Measurements from ENCODE around the gene RSRC2. TPM values are rescaled to one million over a fixed set of nuclear protein-coding genes. Genes with fewer than 3 reads are reported as not detected.

The RSRC2 gene
- total RNA-seq, 1 experiment from 2014 or later, result 77.9 TPM

DNA sequence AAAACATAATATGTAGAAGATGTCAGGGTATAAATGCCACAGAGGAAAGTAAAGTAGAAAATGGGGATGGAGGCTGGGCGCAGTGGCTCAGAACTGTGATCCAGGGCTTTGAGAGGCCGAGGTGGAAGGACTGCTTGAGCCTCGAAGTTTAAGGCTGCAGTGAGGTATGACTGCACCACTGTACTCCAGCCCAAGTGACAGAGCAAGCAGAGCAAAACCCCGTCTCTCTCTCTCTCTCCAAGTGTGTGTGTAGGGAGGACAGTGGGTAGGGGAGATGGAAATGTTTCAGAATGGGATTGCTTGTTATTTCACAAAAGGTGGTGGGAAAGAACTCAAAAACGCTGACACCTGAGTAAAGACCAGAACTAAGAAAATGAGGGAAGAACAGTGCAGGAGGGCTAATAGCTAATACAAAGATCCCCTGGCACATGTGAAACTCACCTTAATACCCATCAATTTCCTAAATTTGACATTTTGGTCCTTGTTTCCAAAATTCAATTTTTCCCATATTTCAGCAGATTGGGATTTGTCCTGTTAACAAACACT lies 20.3 kb downstream of the RSRC2 start:
- no peaks in the 10 kb centered on the region for H3K4me1 Mint-ChIP-seq (ENCODE audit: low read depth, unreplicated experiment)
- H3K27ac Mint-ChIP-seq (ENCODE audit: unreplicated experiment), result no peak overlapping the region
- TF ChIP-seq, protein P1, sequence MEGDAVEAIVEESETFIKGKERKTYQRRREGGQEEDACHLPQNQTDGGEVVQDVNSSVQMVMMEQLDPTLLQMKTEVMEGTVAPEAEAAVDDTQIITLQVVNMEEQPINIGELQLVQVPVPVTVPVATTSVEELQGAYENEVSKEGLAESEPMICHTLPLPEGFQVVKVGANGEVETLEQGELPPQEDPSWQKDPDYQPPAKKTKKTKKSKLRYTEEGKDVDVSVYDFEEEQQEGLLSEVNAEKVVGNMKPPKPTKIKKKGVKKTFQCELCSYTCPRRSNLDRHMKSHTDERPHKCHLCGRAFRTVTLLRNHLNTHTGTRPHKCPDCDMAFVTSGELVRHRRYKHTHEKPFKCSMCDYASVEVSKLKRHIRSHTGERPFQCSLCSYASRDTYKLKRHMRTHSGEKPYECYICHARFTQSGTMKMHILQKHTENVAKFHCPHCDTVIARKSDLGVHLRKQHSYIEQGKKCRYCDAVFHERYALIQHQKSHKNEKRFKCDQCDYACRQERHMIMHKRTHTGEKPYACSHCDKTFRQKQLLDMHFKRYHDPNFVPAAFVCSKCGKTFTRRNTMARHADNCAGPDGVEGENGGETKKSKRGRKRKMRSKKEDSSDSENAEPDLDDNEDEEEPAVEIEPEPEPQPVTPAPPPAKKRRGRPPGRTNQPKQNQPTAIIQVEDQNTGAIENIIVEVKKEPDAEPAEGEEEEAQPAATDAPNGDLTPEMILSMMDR (IDR thresholded peaks at IDR 0.05; ENCODE audit: insufficient read depth in 1 of 2, low read depth in 1 of 2, low read length in 1 of 2, severe bottlenecking in 1 of 2, unreplicated experiment in 1 of 2), result no peak
- no peaks in the 10 kb centered on the region for H3K9me3 Mint-ChIP-seq (ENCODE audit: unreplicated experiment)
- no TSS peak for BruUV-seq (replicated peaks)
- ChIA-PET POLR2A (no interaction called here), CTCF (no interaction called here)
- Histone ChIP-seq H3K9me3 (no peaks in the 10 kb centered on the region), H3K4me3 (ENCODE audit: low read depth, low read length) (no peak overlapping the region), H3K36me3 (ENCODE audit: control insufficient read depth, insufficient read depth, low read length) (peaks cover 2% of the 10 kb centered on the region), H3K4me1 (0 out of 2 replicates have a peak, but pooled peaks cover 3% of the 10 kb centered on the region), H3K27me3 (replicated peaks; ENCODE audit: control insufficient read depth, insufficient read depth, low read length) (no peaks in the 10 kb centered on the region)
- H3K4me3 Mint-ChIP-seq (ENCODE audit: unreplicated experiment), result no peak overlapping the region
- DNase-seq, result no peak
- H3K27me3 Mint-ChIP-seq (ENCODE audit: insufficient read depth, unreplicated experiment), result no peaks in the 10 kb centered on the region
- H3K36me3 Mint-ChIP-seq (ENCODE audit: insufficient read depth, unreplicated experiment), result peaks cover 98% of the 10 kb centered on the region
- intact Hi-C loops (cut with micrococcal nuclease; ENCODE audit: unreplicated experiment), result no loop called here

DNA sequence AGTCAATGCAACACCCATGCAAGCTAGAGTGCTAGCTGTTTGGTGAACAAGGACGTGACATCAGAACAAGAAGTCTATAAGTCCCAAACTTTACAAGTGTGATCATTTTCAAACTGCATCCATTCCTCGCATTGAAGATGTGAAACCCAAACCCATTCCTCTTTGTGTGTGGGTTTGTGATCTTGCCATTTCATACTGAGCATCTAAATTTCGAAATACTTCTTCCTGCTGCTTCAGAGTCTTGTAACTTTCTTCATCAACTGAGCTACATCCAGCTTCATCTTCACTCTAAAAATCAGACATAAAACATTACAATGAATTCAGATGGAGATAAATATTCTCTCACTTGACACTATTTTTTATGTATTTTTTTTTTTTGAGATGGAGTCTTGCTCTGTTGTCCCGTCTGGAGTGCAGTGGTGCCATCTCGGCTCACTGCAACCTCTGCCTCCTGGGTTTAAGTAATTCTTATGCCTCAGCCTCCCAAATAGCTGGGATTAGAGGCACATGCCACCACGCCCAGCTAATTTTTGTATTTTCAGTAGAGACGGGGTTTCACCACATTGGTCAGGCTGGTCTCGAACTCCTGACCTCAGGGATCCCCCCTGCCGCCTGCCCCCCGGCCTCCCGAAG lies 21.2 kb downstream of the RSRC2 start:
- Mint-ChIP-seq H3K4me1 (ENCODE audit: low read depth, unreplicated experiment) (peaks cover 6% of the 10 kb centered on the region), H3K36me3 (ENCODE audit: insufficient read depth, unreplicated experiment) (peaks cover 98% of the 10 kb centered on the region), H3K4me3 (ENCODE audit: unreplicated experiment) (no peak overlapping the region), H3K27ac (ENCODE audit: unreplicated experiment) (no peak overlapping the region), H3K9me3 (ENCODE audit: unreplicated experiment) (no peaks in the 10 kb centered on the region), H3K27me3 (ENCODE audit: insufficient read depth, unreplicated experiment) (no peaks in the 10 kb centered on the region)
- Histone ChIP-seq H3K27me3 (replicated peaks; ENCODE audit: control insufficient read depth, insufficient read depth, low read length) (no peaks in the 10 kb centered on the region), H3K4me3 (ENCODE audit: low read depth, low read length) (no peak overlapping the region), H3K9me3 (no peaks in the 10 kb centered on the region), H3K36me3 (ENCODE audit: control insufficient read depth, insufficient read depth, low read length) (peaks cover 2% of the 10 kb centered on the region), H3K4me1 (0 out of 2 replicates have a peak, but pooled peaks cover 8% of the 10 kb centered on the region)
- intact Hi-C loops (cut with micrococcal nuclease; ENCODE audit: unreplicated experiment), result no loop called here
- DNase-seq, result no peak
- TF ChIP-seq, protein P1 (IDR thresholded peaks at IDR 0.05; ENCODE audit: insufficient read depth in 1 of 2, low read depth in 1 of 2, low read length in 1 of 2, severe bottlenecking in 1 of 2, unreplicated experiment in 1 of 2), result no peak
- BruUV-seq (replicated peaks), result no TSS peak
- ChIA-PET CTCF (no interaction called here), POLR2A (interaction anchor here (0.7 kb wide), 1 partner anchor 21 kb away, joined by 4 read pairs; the partner anchor contains the start of gene RSRC2)

DNA sequence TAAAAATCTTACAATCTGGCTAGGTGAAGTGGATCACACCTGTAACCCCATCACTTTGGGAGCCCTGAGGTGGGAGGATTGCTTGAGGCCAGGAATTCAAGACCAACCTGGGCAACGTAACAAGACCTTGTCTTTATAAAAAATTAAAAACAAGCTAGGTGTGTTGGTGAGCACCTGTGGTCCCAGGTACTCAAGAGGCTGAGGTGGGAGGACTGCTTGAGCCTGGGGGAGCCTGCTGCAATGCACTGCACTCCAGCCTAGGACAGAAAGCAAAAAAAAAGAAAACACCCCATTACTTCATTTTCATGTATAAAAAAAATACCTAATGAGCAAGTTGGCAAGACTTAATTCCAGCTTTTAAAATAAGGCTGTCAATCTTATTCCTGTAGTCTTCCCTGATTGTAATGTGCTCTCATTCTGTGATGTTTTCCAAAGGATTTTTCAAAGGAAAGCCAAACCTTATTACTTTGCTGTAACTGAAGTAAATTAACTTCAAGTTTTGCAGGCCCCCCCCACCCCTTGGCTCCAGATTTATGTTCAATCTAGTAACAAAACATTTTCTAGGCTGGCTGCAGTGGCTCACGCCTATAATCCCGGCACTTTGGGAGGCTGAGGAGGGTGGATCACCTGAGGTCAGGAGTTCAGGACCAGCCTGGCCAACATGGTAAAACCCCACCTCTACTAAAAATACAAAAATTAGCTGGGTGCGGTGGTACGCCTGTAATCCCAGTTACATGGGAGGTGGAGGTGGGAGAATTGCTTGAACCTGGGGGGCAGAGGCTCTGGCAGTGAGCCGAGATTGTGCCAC lies 22.7 kb downstream of the RSRC2 start:
- no peak overlapping the region for H3K27ac Mint-ChIP-seq (ENCODE audit: unreplicated experiment)
- H3K4me3 Mint-ChIP-seq (ENCODE audit: unreplicated experiment), result no peak overlapping the region
- ChIA-PET POLR2A (interaction anchor here (0.8 kb wide), 1 partner anchor 104 kb away, joined by 3 read pairs; no protein-coding TSS in a partner anchor), CTCF (no interaction called here)
- H3K4me3 ChIP-seq (ENCODE audit: low read depth, low read length), result no peak overlapping the region
- BruUV-seq (replicated peaks), result no TSS peak
- DNase-seq, result no peak
- no peaks in the 10 kb centered on the region for H3K27me3 ChIP-seq (replicated peaks; ENCODE audit: control insufficient read depth, insufficient read depth, low read length)
- peaks cover 98% of the 10 kb centered on the region for H3K36me3 Mint-ChIP-seq (ENCODE audit: insufficient read depth, unreplicated experiment)
- H3K4me1 Mint-ChIP-seq (ENCODE audit: low read depth, unreplicated experiment), result peaks cover 6% of the 10 kb centered on the region
- TF ChIP-seq, protein P1 (IDR thresholded peaks at IDR 0.05; ENCODE audit: insufficient read depth in 1 of 2, low read depth in 1 of 2, low read length in 1 of 2, severe bottlenecking in 1 of 2, unreplicated experiment in 1 of 2), result no peak
- H3K9me3 ChIP-seq, result no peaks in the 10 kb centered on the region
- 0 out of 2 replicates have a peak, but pooled peaks cover 8% of the 10 kb centered on the region for H3K4me1 ChIP-seq
- no peaks in the 10 kb centered on the region for H3K27me3 Mint-ChIP-seq (ENCODE audit: insufficient read depth, unreplicated experiment)
- intact Hi-C loops (cut with micrococcal nuclease; ENCODE audit: unreplicated experiment), result no loop called here
- no peaks in the 10 kb centered on the region for H3K9me3 Mint-ChIP-seq (ENCODE audit: unreplicated experiment)
- peaks cover 2% of the 10 kb centered on the region; the same call in 1 of the 2 replicates for H3K36me3 ChIP-seq (ENCODE audit: control insufficient read depth, insufficient read depth, low read length)
